Measurements from ENCODE around the gene ATP2C2.

ATP2C2 gene

DNA sequence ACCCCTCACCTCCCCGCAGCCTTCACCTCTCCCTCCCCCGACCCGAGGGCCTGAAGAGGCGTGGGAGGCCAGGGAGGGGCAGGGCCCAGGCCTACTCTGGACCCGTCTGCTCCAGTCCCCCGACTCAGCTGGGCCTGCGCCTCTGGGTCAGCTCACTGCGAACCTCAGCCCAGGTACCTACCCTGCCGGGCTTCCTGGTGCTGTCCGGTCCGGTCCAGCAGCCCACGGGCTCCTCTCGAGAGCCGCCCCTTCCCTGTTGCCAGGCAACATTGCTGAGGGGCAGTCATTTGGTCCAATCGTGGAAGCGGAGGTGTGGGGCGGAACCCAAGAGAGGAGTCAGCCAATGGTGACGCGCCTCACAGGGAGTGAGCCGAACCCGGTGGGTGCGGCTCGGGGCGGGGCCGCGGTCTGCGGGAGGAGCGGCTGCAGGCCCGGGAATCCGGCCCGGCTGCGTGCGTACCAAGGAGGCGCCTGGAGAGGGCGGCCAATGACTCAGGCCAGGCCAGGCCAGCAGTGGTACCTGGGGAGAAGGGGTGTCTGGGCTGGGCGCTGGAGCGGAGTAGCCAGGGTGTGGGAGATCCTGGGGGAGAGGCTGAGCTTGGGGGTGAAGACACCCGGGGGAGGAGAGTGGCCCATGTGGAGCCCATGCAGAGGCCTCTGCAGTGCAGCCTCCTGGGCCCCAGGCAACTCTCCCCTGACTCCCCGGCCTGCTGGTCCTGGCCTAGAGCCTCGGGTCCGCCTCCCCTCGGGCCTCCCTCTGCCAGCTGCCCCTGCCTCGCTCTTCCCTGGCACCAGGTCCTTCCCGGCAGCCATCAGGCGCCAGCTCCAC is 136.3 kb downstream of the ATP2C2 start, which contains the start of gene MEAK7:
MEAK7 (minus strand) TSS at position 240 of the 829 bp plus-strand sequence. CDS start 6,573 bp downstream, outside the sequence.
- Histone ChIP-seq H3K4me1 (ENCODE audit: insufficient read depth, insufficient read length) (peaks cover 25% of the 10 kb centered on the region), H3K9me3 (ENCODE audit: insufficient read depth, low read length) (no peaks in the 10 kb centered on the region), H3K36me3 (ENCODE audit: insufficient read depth, insufficient read length, low read length) (peaks cover 21% of the 10 kb centered on the region), H3K27me3 (ENCODE audit: insufficient read depth, insufficient read length) (no peaks in the 10 kb centered on the region), H3K4me3 (ENCODE audit: insufficient read length, low read depth) (peak within 1 kb of the TSS; percentile 82), H3K9ac (ENCODE audit: insufficient read length, low read depth) (peak within 1 kb of the TSS; percentile 87)
- DNase-seq (ENCODE audit: low read depth, low spot score) = peak; percentile 98
- TF ChIP-seq SUZ12 (IDR thresholded peaks at IDR 0.05; ENCODE audit: extremely low read depth, insufficient read depth, insufficient read length) = no peak
- no peak for TF ChIP-seq ZNF274 (IDR thresholded peaks at IDR 0.05; ENCODE audit: low read depth, low read length)
- TF ChIP-seq YY1 (IDR thresholded peaks at IDR 0.05; ENCODE audit: insufficient read depth, insufficient read length) = no peak

DNA sequence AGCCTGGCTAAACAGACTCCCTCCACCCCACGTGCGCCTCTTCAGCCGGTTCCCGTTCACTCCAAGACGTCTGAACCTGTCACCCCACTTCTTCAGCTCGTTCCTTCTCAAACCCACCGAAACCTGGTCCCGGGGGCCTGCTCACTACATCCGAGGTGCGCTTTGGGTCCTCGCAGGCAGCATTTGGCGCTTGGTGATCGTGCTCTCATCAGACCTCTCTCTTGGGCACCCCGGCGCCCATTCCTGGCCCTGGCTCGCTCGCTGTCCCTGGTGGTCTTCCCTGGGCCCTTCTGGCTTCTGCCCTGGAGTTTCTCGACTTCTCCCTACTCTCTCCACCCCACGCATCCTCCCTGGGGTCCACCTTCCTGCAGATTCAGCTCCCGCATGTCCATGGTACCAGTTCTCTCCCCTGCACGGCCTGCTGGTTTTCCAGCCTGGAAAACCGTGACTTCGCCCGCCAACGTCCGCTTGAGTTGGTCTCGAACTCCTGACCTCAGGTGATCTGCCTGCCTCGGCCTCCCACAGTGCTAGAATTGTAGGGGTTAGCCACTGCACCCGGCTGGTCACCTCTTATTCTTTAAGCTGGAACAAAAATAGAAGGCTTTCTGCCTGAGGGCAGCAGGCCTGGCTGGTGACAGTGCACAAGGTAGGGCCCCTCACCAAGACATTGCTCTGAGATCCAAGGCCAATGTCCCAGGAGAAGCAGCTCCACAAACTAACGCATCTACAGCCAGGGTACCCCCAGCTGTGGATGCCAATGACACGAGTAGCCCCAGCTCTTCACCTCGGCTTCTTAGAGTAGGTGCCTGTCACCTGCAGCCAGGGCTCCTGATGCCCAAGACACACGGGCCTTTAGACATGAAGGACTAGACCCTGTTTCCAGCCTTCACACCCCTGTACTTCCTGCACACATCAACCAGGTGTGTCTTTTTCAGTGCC is 137.2 kb downstream of the ATP2C2 start:
- DNase-seq (ENCODE audit: low read depth, low spot score) = no peak
- Histone ChIP-seq H3K4me1 (ENCODE audit: insufficient read depth, insufficient read length) (peaks cover 25% of the 10 kb centered on the region), H3K36me3 (ENCODE audit: insufficient read depth, insufficient read length, low read length) (peaks cover 12% of the 10 kb centered on the region), H3K4me3 (ENCODE audit: insufficient read length, low read depth) (peak overlapping the region; percentile 47), H3K27me3 (ENCODE audit: insufficient read depth, insufficient read length) (no peaks in the 10 kb centered on the region), H3K9me3 (ENCODE audit: insufficient read depth, low read length) (no peaks in the 10 kb centered on the region), H3K9ac (ENCODE audit: insufficient read length, low read depth) (peak overlapping the region; percentile 87)
- TF ChIP-seq YY1 (IDR thresholded peaks at IDR 0.05; ENCODE audit: insufficient read depth, insufficient read length) (no peak), SUZ12 (IDR thresholded peaks at IDR 0.05; ENCODE audit: extremely low read depth, insufficient read depth, insufficient read length) (no peak), ZNF274 (IDR thresholded peaks at IDR 0.05; ENCODE audit: low read depth, low read length) (no peak)

DNA sequence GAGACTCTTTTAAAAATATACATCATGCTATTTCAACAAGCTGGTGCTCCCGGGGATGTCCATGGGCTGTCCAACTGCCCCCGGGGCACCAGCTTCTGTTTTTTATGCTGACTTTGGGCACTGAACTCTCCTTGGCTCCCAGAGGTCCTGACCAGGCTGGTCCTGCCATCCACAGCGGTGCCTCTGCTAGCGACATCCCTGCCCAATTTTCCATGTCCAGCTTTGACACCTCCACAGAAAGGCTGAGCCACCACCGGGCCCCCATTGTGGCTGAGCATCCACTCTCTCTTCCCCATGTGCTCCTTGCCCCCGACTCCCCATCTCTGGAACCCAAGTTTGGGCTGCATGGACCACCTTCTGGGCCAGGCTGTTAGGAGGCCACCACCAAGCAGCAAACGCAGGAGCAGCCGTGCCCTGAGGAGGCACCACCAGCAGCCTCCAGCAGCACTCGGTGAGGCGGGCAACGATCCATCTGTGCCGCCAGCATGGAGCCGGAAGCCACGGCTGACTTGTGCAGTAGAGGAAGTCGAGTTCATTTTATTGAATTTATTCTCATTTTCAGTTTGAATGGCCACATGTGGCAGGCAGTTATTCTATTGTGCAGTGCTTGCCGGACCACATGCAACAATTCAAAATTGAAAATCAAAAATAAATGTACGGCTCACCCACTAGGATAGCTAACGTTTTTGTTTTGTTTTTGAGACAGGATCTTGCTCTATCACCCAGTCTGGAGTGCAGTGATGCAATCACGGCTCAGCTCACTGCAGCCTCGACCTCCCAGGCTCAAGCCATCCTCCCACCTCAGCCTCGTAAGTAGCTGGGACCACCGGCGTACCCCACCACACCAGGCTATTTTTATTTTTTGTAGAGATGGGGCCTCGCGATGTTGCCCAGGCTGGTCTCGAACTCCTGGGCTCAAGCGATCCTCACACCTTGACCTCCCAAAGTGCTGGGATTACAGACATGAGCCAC is 139.0 kb downstream of the ATP2C2 start:
- Histone ChIP-seq H3K27me3 (ENCODE audit: insufficient read depth, insufficient read length) (no peaks in the 10 kb centered on the region), H3K4me3 (ENCODE audit: insufficient read length, low read depth) (no peak overlapping the region), H3K9ac (ENCODE audit: insufficient read length, low read depth) (no peak overlapping the region), H3K36me3 (ENCODE audit: insufficient read depth, insufficient read length, low read length) (peaks cover 7% of the 10 kb centered on the region), H3K9me3 (ENCODE audit: insufficient read depth, low read length) (no peaks in the 10 kb centered on the region), H3K4me1 (ENCODE audit: insufficient read depth, insufficient read length) (peaks cover 22% of the 10 kb centered on the region)
- TF ChIP-seq ZNF274 (IDR thresholded peaks at IDR 0.05; ENCODE audit: low read depth, low read length) (no peak), YY1 (IDR thresholded peaks at IDR 0.05; ENCODE audit: insufficient read depth, insufficient read length) (no peak), SUZ12 (IDR thresholded peaks at IDR 0.05; ENCODE audit: extremely low read depth, insufficient read depth, insufficient read length) (no peak)
- DNase-seq (ENCODE audit: low read depth, low spot score) = no peak

- TF ChIP-seq SUZ12 (IDR thresholded peaks at IDR 0.05; ENCODE audit: extremely low read depth, insufficient read depth, insufficient read length) (no peak), ZNF274 (IDR thresholded peaks at IDR 0.05; ENCODE audit: low read depth, low read length) (no peak), YY1 (IDR thresholded peaks at IDR 0.05; ENCODE audit: insufficient read depth, insufficient read length) (no peak)
- H3K4me1 ChIP-seq (ENCODE audit: insufficient read depth, insufficient read length) = peaks cover 22% of the 10 kb centered on the region
- no peaks in the 10 kb centered on the region for H3K36me3 ChIP-seq (ENCODE audit: insufficient read depth, insufficient read length, low read length)
- DNase-seq (ENCODE audit: low read depth, low spot score) = no peak
- no peak overlapping the region for H3K9ac ChIP-seq (ENCODE audit: insufficient read length, low read depth)
- H3K27me3 ChIP-seq (ENCODE audit: insufficient read depth, insufficient read length) = no peaks in the 10 kb centered on the region
- H3K4me3 ChIP-seq (ENCODE audit: insufficient read length, low read depth) = no peak overlapping the region
- no peaks in the 10 kb centered on the region for H3K9me3 ChIP-seq (ENCODE audit: insufficient read depth, low read length)
These were observed 140.2 kb downstream of the ATP2C2 start for GRCh38 chr16:84508502-84508901.

- Histone ChIP-seq H3K9me3 (ENCODE audit: insufficient read depth, low read length) (no peaks in the 10 kb centered on the region), H3K36me3 (ENCODE audit: insufficient read depth, insufficient read length, low read length) (no peaks in the 10 kb centered on the region), H3K9ac (ENCODE audit: insufficient read length, low read depth) (no peak overlapping the region), H3K27me3 (ENCODE audit: insufficient read depth, insufficient read length) (no peaks in the 10 kb centered on the region), H3K4me3 (ENCODE audit: insufficient read length, low read depth) (no peak overlapping the region), H3K4me1 (ENCODE audit: insufficient read depth, insufficient read length) (peaks cover 18% of the 10 kb centered on the region)
- no peak for DNase-seq (ENCODE audit: low read depth, low spot score)
- TF ChIP-seq YY1 (IDR thresholded peaks at IDR 0.05; ENCODE audit: insufficient read depth, insufficient read length) (no peak), SUZ12 (IDR thresholded peaks at IDR 0.05; ENCODE audit: extremely low read depth, insufficient read depth, insufficient read length) (no peak), ZNF274 (IDR thresholded peaks at IDR 0.05; ENCODE audit: low read depth, low read length) (no peak)
These were observed 141.0 kb downstream of the ATP2C2 start for GRCh38 chr16:84509032-84509950.
